Astrocyte (in vitro differentiated cells and primary cell): ENCODE measurements around the gene PTPN22.

Source experiments
- EZH2 ChIP-seq: IDR thresholded peaks from 2 replicates; pipeline ENCODE4 v1.6.1; 2012; ENCODE audit warnings: mild to moderate bottlenecking, low read length, inconsistent platforms; ENCODE audit not compliant: insufficient read depth
- TF ChIP-seq, protein P1 (sequence below): IDR thresholded peaks from 2 replicates; pipeline ENCODE4 v1.5.1; 2011; ENCODE audit warnings: low read depth, mild to moderate bottlenecking, inconsistent platforms, low read length, moderate library complexity; ENCODE audit not compliant: insufficient read depth

DNA sequence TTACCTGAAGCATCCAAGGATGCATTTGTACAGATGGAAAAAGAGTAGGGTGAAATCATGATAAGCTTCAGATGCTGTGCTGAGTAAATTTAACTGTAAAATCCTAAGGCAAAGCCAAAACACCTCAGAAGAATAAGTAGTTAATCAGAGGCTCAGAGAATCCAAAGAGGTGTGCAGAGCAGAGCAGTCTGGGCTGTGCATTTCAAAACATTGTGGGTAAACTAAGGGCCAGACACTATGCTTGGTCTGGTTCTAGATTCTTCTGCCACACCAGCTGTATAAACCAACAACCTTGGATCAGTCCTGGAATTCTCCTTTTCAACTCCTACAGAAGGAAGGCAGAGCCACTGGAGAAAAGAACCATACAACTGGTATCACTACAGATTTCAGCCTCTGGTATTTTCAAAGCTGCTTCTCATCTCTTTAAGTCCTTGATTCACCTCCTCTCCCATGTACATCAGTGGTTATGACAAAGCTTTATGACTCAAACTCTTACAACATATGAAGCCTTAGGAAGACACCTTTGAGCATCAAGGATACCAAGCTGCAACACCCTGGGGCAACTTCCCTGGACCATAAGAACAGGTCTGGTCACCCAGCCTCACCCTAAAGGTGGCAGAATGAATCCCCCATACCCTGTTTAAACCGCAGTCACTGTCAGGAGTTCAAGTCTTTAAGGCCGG is 46.0 kb upstream of the PTPN22 start:
- TF ChIP-seq, protein P1, sequence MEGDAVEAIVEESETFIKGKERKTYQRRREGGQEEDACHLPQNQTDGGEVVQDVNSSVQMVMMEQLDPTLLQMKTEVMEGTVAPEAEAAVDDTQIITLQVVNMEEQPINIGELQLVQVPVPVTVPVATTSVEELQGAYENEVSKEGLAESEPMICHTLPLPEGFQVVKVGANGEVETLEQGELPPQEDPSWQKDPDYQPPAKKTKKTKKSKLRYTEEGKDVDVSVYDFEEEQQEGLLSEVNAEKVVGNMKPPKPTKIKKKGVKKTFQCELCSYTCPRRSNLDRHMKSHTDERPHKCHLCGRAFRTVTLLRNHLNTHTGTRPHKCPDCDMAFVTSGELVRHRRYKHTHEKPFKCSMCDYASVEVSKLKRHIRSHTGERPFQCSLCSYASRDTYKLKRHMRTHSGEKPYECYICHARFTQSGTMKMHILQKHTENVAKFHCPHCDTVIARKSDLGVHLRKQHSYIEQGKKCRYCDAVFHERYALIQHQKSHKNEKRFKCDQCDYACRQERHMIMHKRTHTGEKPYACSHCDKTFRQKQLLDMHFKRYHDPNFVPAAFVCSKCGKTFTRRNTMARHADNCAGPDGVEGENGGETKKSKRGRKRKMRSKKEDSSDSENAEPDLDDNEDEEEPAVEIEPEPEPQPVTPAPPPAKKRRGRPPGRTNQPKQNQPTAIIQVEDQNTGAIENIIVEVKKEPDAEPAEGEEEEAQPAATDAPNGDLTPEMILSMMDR, result no peak
- TF ChIP-seq EZH2, result no peak
